ENCODE results near the gene CAPN9. TPM values are rescaled to one million over a fixed set of nuclear protein-coding genes. Genes with fewer than 3 reads are reported as not detected.
"Not testable (repeated sequence)": the region's sequence is repeated elsewhere in the genome, so short reads cannot be mapped to it uniquely, and the experiment has no call there.

CAPN9 gene
- total RNA-seq, 1 experiment from 2014 or later: not detected

DNA sequence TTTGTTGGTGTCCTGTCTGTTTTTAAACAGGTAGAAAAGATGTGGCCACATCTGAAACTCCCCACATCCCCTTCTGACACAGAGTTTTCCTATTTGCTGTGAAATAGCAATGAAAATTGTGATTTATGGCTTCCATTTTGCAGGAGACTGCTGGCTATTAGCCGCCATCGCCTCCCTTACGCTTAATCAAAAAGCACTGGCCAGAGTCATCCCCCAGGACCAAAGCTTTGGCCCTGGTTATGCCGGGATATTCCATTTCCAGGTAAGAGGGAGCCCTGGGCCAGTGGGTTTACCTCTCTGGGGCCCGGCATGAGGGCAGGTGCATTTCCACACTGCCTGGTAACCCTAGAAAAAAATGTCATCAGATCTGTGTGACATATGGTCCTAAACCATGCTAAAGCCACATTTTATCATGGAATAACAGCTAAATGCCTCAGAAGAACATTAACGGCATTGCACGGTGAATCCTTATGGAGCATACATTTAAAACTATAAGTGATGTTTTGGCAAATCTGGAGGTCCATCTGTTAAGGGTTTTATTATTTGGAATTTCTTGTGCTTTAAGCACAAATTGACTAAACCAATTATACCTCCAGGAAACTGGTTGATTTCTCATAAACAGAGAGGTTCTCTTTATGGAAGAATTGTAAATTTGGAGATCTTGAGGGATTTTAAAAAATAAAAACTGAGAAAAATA, 12.3 kb downstream of the CAPN9 start:
- no peak for DNase-seq (ENCODE audit: low read depth)
- in situ Hi-C loops (cut with HindIII; ENCODE audit: low pct_unique_long_range_greater_than_20kb, low sequenced_read_pairs): no loop called here

DNA sequence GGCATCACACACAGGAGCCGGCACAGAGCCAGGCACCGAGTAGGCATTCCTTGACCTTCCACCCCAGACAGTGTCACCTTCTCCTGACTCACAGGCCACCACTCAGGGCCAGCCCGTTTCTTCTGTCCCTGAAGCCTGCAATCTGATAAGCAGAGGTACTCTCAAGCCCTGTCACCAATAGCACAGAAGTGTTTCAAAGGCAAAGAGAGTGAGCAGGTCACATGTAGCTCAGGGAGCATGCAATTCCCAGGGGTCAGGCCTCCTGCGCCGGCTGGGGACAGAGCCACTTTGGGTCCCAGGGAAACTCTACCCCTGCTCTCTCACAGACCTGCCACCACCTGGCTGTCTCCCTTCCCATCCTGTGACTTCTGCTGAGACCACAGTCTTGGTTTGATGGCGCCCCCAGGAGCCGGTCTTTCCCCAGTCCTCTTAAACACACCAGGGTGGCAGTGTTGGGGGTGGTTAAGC, 13.2 kb downstream of the CAPN9 start:
- in situ Hi-C loops (cut with HindIII; ENCODE audit: low pct_unique_long_range_greater_than_20kb, low sequenced_read_pairs): no loop called here
- no peak for DNase-seq (ENCODE audit: low read depth)

DNA sequence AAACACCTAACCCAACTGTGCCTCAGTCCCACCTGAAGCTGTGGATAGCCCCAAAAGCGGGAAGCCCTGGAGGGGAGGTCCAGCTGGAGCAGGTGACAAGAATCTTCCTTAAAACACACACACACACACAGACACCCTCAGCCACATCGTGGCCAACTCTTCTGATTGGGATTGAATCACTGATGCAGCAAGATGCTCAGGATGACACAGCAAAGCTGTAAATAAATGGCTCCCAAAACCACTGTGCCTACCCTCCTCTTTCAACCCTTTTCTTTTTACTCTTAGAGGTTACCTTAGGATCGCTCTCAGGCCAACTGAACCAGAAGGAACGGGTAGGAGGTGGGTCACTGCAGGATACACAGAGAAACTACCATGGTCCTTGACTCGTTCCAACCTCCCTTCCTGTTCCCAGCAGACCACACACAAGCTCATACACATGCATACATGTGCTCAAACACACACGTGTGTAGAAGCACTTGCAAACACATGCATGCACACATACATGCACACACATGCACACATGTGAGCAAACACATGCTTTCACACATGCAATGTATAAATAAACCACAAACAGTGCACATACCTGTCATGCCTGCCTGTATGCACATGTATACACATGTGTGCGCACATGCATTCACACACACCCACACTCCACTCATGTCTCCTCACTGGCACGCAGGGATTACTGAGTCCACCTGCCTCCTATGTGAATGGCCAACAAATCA, 14.4 kb downstream of the CAPN9 start:
- in situ Hi-C loops (cut with HindIII; ENCODE audit: low pct_unique_long_range_greater_than_20kb, low sequenced_read_pairs): no loop called here

DNA sequence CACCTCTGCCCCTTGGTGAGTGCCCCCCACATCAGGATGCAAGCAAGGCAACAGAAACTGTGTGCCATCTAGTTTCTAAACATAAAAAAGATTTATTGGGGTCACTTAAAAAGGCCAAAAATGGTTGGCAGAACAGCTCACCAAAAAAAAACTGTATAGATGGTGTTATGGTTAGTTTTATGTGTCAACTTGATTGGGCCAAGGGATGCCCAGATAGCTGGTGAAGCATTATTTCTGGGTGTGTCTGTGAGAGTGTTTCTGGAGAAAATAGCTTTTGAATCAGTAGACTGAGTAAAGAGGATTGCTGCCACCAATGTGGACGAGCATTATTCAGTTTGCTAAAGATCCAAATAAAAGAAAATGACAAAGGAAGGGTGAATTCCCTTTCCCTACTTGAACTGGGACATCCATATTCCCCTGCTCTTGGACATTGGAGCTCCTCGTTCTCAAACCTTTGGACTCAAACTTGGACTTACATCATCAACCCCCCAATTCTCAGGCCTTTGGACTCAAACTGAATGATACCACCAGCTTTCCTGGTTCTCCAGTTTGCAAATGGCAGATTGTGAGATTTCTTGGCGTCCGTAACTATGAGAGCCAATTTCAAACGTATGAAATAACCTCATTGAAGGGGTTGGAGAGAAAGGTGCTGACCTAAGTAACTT, 16.9 kb downstream of the CAPN9 start:
- in situ Hi-C loops (cut with HindIII; ENCODE audit: low pct_unique_long_range_greater_than_20kb, low sequenced_read_pairs): no loop called here
- no peak for DNase-seq (ENCODE audit: low read depth)

More for the DNA sequence above, 14.4 kb downstream of the CAPN9 start:
- no peak for DNase-seq (ENCODE audit: low read depth)

DNA sequence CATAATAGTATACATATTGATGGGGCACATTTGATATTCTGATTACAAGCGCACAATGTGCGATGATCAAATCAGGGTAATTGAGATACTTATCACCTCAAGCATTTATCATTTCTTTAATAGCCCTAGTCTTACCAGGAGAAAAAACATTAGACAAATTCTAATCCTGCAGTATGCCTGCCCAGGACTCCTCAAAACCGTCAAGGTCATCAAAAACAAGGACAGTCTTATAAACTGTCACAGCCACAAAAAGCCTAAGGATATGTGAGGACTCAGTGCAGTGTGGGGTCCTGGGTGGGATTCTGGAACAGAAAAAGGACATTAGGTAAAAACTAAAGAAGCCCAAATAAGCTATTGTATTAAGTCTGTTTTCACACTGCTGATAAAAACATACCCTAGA, 19.1 kb downstream of the CAPN9 start:
- no peak for DNase-seq (ENCODE audit: low read depth)
- in situ Hi-C loops (cut with HindIII; ENCODE audit: low pct_unique_long_range_greater_than_20kb, low sequenced_read_pairs): no loop called here

DNA sequence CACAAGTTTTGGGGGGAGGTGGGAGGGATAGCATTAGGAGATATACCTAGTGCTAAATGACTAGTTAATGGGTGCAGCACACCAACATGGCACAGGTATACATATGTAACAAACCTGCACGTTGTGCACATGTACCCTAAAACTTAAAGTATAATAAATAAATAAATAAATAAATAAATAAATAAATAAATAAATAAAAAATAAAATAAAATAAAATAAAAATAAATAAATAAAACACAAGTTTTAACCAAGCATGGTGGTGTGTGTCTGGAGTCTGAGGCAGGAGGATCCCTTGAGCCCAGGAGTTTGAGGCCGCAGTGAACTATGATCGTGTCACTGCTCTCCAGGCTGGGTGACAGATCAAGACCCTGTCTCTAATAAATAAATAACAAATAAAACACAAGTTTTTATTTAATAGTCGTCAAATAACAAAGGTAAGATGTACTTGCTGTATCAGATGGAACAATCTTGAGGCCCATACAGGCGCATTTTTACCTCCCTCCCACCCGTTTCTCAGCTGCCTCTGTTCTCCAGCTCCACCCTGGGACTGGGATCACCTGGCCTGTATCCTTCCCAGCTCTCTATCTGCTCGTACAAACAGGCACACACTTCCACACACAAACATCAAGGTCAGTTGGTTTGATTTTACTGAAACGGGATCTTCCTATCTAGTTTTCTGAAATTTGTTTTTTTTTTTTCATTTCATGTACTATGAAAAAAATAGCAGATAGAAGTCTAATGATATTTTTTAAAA, 20.8 kb downstream of the CAPN9 start:
- in situ Hi-C loops (cut with HindIII; ENCODE audit: low pct_unique_long_range_greater_than_20kb, low sequenced_read_pairs): not testable (repeated sequence)

DNA sequence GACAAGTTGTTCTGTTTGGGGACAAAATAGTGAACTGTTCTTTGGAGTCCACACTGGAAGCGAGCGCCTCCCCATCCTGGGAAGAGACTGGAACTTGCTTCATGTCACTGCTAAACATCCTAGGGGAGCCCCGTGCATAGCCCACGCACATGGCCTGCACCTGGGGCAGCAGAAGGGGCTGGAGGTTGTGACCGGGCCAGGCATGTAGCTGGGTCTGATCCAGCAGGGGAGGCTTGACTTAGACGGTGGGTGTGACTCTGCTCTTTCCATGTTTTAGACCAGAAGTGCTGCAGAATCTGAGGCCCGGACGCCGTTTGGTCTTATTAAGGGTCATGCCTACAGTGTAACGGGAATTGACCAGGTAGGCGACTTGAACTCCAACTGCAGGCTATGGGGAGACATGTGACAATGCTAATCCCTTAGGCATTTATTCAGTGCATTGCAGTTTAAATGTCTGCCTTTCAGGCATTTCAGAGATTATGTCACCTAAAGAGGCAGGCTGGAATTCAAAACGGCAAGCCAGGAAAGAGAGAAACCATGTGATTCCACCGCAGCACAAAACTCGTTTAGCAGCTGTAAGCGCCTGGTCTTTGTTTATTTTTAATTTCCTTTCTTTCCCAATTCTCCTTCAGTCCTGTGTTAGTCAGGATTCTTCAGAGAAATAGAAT, 21.8 kb downstream of the CAPN9 start:
- in situ Hi-C loops (cut with HindIII; ENCODE audit: low pct_unique_long_range_greater_than_20kb, low sequenced_read_pairs): no loop called here
- no peak for DNase-seq (ENCODE audit: low read depth)

More for the DNA sequence above, 20.8 kb downstream of the CAPN9 start:
- DNase-seq (ENCODE audit: low read depth): not testable (repeated sequence)

DNA sequence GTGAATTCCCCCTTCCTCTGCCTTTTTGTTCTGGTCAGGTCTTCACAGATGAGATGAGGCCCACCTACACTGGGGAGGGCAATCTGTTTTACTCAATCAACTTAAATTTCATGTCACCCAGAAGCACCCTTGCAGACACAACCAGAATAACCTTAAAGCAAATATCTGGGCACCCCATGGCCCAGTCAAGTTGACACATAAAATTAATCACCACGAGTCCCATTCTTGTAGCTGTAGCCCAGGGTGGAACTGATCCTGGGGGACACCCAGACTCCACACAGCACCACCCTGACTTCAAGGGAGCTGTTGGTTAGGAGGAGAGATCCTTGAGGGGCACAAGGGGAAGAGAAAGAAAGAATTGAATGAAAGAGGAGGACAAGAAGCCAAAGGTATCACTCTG, 23.1 kb downstream of the CAPN9 start:
- no peak for DNase-seq (ENCODE audit: low read depth)
- in situ Hi-C loops (cut with HindIII; ENCODE audit: low pct_unique_long_range_greater_than_20kb, low sequenced_read_pairs): no loop called here

DNA sequence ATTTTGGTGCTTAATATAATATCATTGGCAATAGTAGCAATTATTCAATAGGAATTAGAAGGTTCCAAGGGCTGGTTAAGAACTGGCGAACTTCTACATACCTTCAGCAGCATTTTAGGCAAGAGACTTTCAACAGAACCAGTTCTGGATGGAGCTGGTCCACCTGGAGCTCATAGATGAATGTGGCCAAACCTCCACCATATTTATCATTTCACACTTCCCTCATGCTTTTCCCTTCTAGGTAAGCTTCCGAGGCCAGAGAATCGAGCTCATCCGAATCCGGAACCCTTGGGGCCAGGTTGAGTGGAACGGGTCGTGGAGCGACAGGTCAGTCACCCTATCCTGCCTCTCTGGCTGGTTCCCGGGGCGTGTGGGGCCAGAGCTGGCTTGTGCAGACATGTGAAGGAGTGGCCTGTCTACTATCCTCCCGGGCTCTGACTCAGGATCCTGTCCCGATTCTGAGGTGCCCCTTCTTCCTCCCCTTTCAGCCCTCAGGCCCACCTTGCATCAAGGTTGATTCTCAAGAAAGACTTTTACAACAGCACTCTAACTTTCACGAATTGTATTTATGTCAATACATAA, 24.7 kb downstream of the CAPN9 start:
- DNase-seq (ENCODE audit: low read depth): no peak
- in situ Hi-C loops (cut with HindIII; ENCODE audit: low pct_unique_long_range_greater_than_20kb, low sequenced_read_pairs): no loop called here

DNA sequence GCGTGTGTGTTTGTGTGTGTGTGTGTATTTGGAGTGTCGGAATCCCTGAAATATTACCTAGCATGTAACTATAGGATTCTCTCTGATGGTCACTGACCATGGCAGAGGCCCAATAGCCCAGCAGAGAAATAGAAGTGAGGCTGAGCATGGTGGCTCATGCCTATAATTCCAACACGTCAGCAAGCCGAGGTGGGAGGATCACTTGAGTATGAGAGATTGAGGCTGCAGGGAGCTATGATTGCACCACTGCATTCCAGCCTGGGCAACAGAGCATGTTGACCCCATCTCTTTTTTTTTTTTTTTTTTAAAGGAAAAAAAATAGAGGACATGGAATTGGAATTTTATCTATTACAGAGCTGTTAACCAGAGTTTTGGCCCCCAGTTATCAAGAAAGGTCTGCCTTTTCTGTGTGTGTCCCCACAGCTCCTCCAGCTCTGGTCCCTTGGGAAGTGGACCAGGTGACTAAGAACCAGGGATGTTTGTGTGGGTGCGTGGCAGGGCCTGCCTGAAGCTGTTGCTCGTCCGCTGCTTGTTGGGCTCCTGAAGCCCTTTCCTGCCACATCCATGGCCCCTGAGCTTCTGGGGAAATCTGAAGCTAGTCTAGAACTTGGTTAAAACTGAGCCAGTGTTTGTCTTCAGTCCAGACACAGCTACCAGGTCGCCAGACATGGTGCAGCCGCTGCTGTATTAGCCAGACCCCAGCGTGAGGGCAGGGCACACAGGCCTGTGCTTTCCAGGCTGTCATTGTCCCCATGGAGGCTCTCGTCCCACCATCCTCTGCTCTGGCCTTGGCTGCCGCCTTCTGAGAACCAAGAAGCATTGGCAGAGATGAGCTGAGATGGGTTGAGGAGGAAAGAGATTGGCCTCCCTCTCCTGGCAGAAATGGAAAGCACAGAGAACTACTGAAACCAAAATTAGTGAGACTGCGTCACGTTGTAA, 25.5 kb downstream of the CAPN9 start:
- in situ Hi-C loops (cut with HindIII; ENCODE audit: low pct_unique_long_range_greater_than_20kb, low sequenced_read_pairs): no loop called here
- DNase-seq (ENCODE audit: low read depth): no peak

DNA sequence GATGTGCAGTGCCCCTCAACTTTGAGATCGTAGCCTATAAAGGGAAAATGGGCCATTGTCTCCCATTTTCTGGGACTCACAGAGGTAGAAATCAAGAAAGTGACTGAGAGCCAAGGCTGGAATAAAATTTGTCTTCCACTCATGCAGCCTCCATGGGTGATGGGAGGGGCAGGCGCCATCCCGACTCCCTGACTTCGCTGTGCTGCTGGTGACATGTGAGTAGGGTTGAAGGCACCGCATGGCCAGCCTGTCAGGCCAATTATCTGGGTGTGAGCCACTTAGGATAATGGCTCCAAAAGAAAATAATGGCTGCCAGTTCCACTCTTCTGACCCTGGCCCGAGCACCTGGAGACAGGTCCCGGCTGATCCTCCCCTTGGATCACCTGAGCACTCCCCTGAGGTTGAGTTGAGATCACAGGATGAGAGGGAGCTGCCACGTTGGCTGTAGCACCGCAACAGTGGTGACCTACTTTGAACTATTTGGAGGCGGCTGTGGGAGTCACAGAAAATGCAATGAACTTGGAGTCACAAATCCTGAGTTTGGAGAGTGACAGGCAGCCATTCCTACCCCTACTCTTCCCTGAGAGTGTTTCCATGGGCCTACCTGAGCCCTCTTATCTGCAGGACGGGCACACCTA, 26.3 kb downstream of the CAPN9 start:
- in situ Hi-C loops (cut with HindIII; ENCODE audit: low pct_unique_long_range_greater_than_20kb, low sequenced_read_pairs): no loop called here
- no peak for DNase-seq (ENCODE audit: low read depth)

DNA sequence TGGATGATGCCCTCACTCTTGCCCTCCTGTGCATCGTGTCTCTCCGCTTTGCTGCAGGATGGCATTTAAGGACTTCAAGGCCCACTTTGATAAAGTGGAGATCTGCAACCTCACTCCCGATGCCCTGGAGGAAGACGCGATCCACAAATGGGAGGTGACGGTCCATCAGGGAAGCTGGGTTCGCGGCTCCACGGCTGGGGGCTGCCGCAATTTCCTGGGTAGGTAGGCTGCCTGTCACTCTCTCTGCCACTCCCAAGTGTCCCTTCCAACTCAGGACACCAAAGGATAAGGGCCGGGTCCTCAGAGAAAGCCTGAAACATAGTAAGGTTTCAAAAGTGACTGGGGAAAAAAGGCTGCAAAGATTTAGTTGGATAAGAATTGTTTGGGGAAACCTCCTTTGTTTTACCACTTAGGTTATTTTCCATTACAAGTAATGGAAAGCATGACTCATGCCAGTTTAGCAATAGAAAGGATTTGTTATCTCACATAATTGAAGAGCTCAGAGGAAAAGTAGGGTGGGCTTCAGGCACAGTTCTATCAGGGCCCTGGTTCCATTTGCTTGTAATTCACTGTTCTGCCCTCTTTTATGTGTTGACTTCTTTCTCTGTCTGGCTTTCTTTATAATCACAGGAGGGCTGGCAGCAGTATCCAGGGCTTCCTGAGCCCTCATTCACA, 31.9 kb downstream of the CAPN9 start:
- in situ Hi-C loops (cut with HindIII; ENCODE audit: low pct_unique_long_range_greater_than_20kb, low sequenced_read_pairs): no loop called here
- no peak for DNase-seq (ENCODE audit: low read depth)

DNA sequence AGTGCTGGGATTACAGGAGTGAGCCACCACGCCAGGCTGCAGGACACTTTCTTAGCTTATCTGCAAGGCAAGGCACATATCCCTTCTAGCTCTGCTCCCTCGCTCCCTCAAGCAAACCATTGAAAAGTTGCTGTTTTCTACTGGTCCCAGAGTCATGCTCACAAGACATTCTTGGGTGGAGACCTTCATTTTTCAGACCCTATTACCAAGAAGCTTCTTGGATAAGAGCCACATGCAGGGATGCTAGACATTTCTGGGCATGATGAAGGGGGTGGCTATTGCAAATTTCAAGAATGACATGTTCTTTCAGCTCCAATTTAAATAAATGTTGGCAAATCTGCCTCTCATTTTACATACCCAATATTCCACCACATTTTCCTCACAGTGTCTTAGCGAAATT, 33.9 kb downstream of the CAPN9 start:
- in situ Hi-C loops (cut with HindIII; ENCODE audit: low pct_unique_long_range_greater_than_20kb, low sequenced_read_pairs): no loop called here
- DNase-seq (ENCODE audit: low read depth): no peak

DNA sequence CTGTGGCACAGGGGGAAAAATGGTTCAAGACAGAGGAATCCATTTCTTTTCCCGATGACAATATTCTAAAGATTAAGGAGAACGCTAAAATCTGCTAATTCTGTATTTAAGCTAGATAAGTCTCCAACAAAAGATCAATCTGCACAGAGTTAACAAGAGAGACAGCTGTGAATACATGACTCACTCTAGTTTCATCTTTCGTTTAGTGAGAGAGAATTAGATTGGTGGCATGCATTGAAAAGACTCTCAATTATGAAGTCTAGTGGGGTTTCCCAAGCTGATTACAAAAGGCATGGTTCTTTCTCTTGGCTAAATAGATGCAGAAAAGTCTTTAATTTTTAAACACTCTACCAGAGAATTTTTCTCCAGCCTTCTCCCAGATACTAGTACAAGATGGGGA, 34.4 kb downstream of the CAPN9 start:
- DNase-seq (ENCODE audit: low read depth): no peak
- in situ Hi-C loops (cut with HindIII; ENCODE audit: low pct_unique_long_range_greater_than_20kb, low sequenced_read_pairs): no loop called here

DNA sequence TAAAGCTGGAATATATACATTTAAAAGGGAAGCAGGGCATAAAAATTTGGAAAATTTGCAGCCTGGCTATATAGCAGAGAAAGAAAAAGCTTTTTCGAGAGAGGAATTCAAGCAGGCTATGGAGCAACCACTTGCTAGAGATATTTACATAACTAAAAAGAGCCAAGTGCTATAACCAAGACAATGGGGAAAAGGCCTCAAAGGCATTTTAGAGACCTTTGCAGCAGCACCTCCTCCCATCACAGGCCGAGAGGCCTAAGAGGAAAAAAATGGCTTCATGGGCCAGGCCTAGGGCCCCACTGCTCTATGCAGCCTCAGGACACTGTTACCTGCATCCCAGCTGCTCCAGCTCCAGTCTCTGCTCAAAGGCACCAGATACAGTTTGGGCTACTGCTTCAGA, 37.0 kb downstream of the CAPN9 start:
- in situ Hi-C loops (cut with HindIII; ENCODE audit: low pct_unique_long_range_greater_than_20kb, low sequenced_read_pairs): no loop called here
- no peak for DNase-seq (ENCODE audit: low read depth)
